ENCODE data around the gene DPAGT1.

Gene DPAGT1

GRCh38 chr11:119115484-119116234, 14.0 kb upstream of the DPAGT1 start:
- no peaks in the 10 kb centered on the region for H3K36me3 ChIP-seq (ENCODE audit: insufficient read depth, low read length)
- no peak overlapping the region for H3K27ac ChIP-seq (ENCODE audit: low read depth, low read length)
- no peaks in the 10 kb centered on the region for H3K79me2 ChIP-seq (ENCODE audit: control insufficient read depth, insufficient read depth, low read length, unreplicated experiment)
- peaks cover 8% of the 10 kb centered on the region for H3K4me1 ChIP-seq (ENCODE audit: control insufficient read depth, insufficient read depth, low read length, unreplicated experiment)
- no peak overlapping the region for H3K4me3 ChIP-seq (ENCODE audit: low read depth, low read length)
- no peak overlapping the region for H2AFZ ChIP-seq (ENCODE audit: low read length, unreplicated experiment)
- no peaks in the 10 kb centered on the region for H3K27me3 ChIP-seq (ENCODE audit: insufficient read depth, low read length)

- Histone ChIP-seq H3K79me2 (ENCODE audit: control insufficient read depth, insufficient read depth, low read length, unreplicated experiment) (peaks cover 6% of the 10 kb centered on the region), H3K36me3 (ENCODE audit: insufficient read depth, low read length) (no peaks in the 10 kb centered on the region), H2AFZ (ENCODE audit: low read length, unreplicated experiment) (no peak overlapping the region)
Observed at GRCh38 chr11:119114351-119114750, 12.7 kb upstream of the DPAGT1 start.

GRCh38 chr11:119113716-119114115, 12.1 kb upstream of the DPAGT1 start:
- Histone ChIP-seq H3K79me2 (ENCODE audit: control insufficient read depth, insufficient read depth, low read length, unreplicated experiment) (peaks cover 11% of the 10 kb centered on the region), H3K4me1 (ENCODE audit: control insufficient read depth, insufficient read depth, low read length, unreplicated experiment) (peaks cover 7% of the 10 kb centered on the region), H3K4me3 (ENCODE audit: low read depth, low read length) (no peak overlapping the region), H3K36me3 (ENCODE audit: insufficient read depth, low read length) (no peaks in the 10 kb centered on the region), H2AFZ (ENCODE audit: low read length, unreplicated experiment) (no peak overlapping the region), H3K27me3 (ENCODE audit: insufficient read depth, low read length) (no peaks in the 10 kb centered on the region), H3K27ac (ENCODE audit: low read depth, low read length) (no peak overlapping the region)

More at GRCh38 chr11:119114351-119114750, 12.7 kb upstream of the DPAGT1 start:
- Histone ChIP-seq H3K27me3 (ENCODE audit: insufficient read depth, low read length) (no peaks in the 10 kb centered on the region), H3K4me3 (ENCODE audit: low read depth, low read length) (no peak overlapping the region), H3K27ac (ENCODE audit: low read depth, low read length) (no peak overlapping the region), H3K4me1 (ENCODE audit: control insufficient read depth, insufficient read depth, low read length, unreplicated experiment) (peaks cover 4% of the 10 kb centered on the region)

GRCh38 chr11:119112314-119113020, 10.8 kb upstream of the DPAGT1 start:
- no peaks in the 10 kb centered on the region for H3K36me3 ChIP-seq (ENCODE audit: insufficient read depth, low read length)

GRCh38 chr11:119111361-119111925, 9.8 kb upstream of the DPAGT1 start:
- H3K27ac ChIP-seq (ENCODE audit: low read depth, low read length) = no peak overlapping the region
- H3K27me3 ChIP-seq (ENCODE audit: insufficient read depth, low read length) = no peaks in the 10 kb centered on the region
- peaks cover 24% of the 10 kb centered on the region for H3K79me2 ChIP-seq (ENCODE audit: control insufficient read depth, insufficient read depth, low read length, unreplicated experiment)
- peaks cover 19% of the 10 kb centered on the region for H3K4me1 ChIP-seq (ENCODE audit: control insufficient read depth, insufficient read depth, low read length, unreplicated experiment)
- no peaks in the 10 kb centered on the region for H3K36me3 ChIP-seq (ENCODE audit: insufficient read depth, low read length)
- no peak overlapping the region for H2AFZ ChIP-seq (ENCODE audit: low read length, unreplicated experiment)
- H3K4me3 ChIP-seq (ENCODE audit: low read depth, low read length) = no peak overlapping the region

More at GRCh38 chr11:119112314-119113020, 10.8 kb upstream of the DPAGT1 start:
- Histone ChIP-seq H3K4me1 (ENCODE audit: control insufficient read depth, insufficient read depth, low read length, unreplicated experiment) (peaks cover 14% of the 10 kb centered on the region), H2AFZ (ENCODE audit: low read length, unreplicated experiment) (no peak overlapping the region), H3K79me2 (ENCODE audit: control insufficient read depth, insufficient read depth, low read length, unreplicated experiment) (peaks cover 22% of the 10 kb centered on the region), H3K27me3 (ENCODE audit: insufficient read depth, low read length) (no peaks in the 10 kb centered on the region), H3K27ac (ENCODE audit: low read depth, low read length) (no peak overlapping the region), H3K4me3 (ENCODE audit: low read depth, low read length) (no peak overlapping the region)

- Histone ChIP-seq H3K27me3 (ENCODE audit: insufficient read depth, low read length) (no peaks in the 10 kb centered on the region), H3K79me2 (ENCODE audit: control insufficient read depth, insufficient read depth, low read length, unreplicated experiment) (peaks cover 24% of the 10 kb centered on the region), H3K36me3 (ENCODE audit: insufficient read depth, low read length) (no peaks in the 10 kb centered on the region), H3K4me1 (ENCODE audit: control insufficient read depth, insufficient read depth, low read length, unreplicated experiment) (peaks cover 25% of the 10 kb centered on the region), H3K27ac (ENCODE audit: low read depth, low read length) (no peak overlapping the region), H3K4me3 (ENCODE audit: low read depth, low read length) (no peak overlapping the region), H2AFZ (ENCODE audit: low read length, unreplicated experiment) (no peak overlapping the region)
Observed at GRCh38 chr11:119110439-119110838, 8.8 kb upstream of the DPAGT1 start.

- Histone ChIP-seq H3K4me3 (ENCODE audit: low read depth, low read length) (no peak overlapping the region), H3K27ac (ENCODE audit: low read depth, low read length) (no peak overlapping the region), H3K4me1 (ENCODE audit: control insufficient read depth, insufficient read depth, low read length, unreplicated experiment) (peaks cover 25% of the 10 kb centered on the region), H3K79me2 (ENCODE audit: control insufficient read depth, insufficient read depth, low read length, unreplicated experiment) (peaks cover 24% of the 10 kb centered on the region), H3K36me3 (ENCODE audit: insufficient read depth, low read length) (no peaks in the 10 kb centered on the region), H2AFZ (ENCODE audit: low read length, unreplicated experiment) (no peak overlapping the region), H3K27me3 (ENCODE audit: insufficient read depth, low read length) (no peaks in the 10 kb centered on the region)
Observed at GRCh38 chr11:119109843-119110242, 8.2 kb upstream of the DPAGT1 start.

- H3K4me3 ChIP-seq (ENCODE audit: low read depth, low read length) = peak overlapping the region; percentile 98
- H3K27ac ChIP-seq (ENCODE audit: low read depth, low read length) = no peak overlapping the region
- H3K36me3 ChIP-seq (ENCODE audit: insufficient read depth, low read length) = no peaks in the 10 kb centered on the region
Observed at GRCh38 chr11:119108857-119109221, 7.2 kb upstream of the DPAGT1 start.

GRCh38 chr11:119108146-119108856, 6.6 kb upstream of the DPAGT1 start:
- no peak overlapping the region for H2AFZ ChIP-seq (ENCODE audit: low read length, unreplicated experiment)
- no peaks in the 10 kb centered on the region for H3K27me3 ChIP-seq (ENCODE audit: insufficient read depth, low read length)
- H3K79me2 ChIP-seq (ENCODE audit: control insufficient read depth, insufficient read depth, low read length, unreplicated experiment) = peaks cover 24% of the 10 kb centered on the region
- H3K27ac ChIP-seq (ENCODE audit: low read depth, low read length) = no peak overlapping the region
- H3K36me3 ChIP-seq (ENCODE audit: insufficient read depth, low read length) = no peaks in the 10 kb centered on the region
- H3K4me3 ChIP-seq (ENCODE audit: low read depth, low read length) = peak overlapping the region; percentile 98
- H3K4me1 ChIP-seq (ENCODE audit: control insufficient read depth, insufficient read depth, low read length, unreplicated experiment) = peaks cover 29% of the 10 kb centered on the region

More at GRCh38 chr11:119108857-119109221, 7.2 kb upstream of the DPAGT1 start:
- Histone ChIP-seq H3K27me3 (ENCODE audit: insufficient read depth, low read length) (no peaks in the 10 kb centered on the region), H3K79me2 (ENCODE audit: control insufficient read depth, insufficient read depth, low read length, unreplicated experiment) (peaks cover 24% of the 10 kb centered on the region), H2AFZ (ENCODE audit: low read length, unreplicated experiment) (no peak overlapping the region), H3K4me1 (ENCODE audit: control insufficient read depth, insufficient read depth, low read length, unreplicated experiment) (peaks cover 25% of the 10 kb centered on the region)

GRCh38 chr11:119107538-119108145, 6.0 kb upstream of the DPAGT1 start:
- Histone ChIP-seq H3K27me3 (ENCODE audit: insufficient read depth, low read length) (no peaks in the 10 kb centered on the region), H2AFZ (ENCODE audit: low read length, unreplicated experiment) (peak overlapping the region; percentile 85), H3K79me2 (ENCODE audit: control insufficient read depth, insufficient read depth, low read length, unreplicated experiment) (peaks cover 24% of the 10 kb centered on the region), H3K36me3 (ENCODE audit: insufficient read depth, low read length) (no peaks in the 10 kb centered on the region), H3K4me1 (ENCODE audit: control insufficient read depth, insufficient read depth, low read length, unreplicated experiment) (peaks cover 30% of the 10 kb centered on the region), H3K4me3 (ENCODE audit: low read depth, low read length) (peak overlapping the region; percentile 98), H3K27ac (ENCODE audit: low read depth, low read length) (no peak overlapping the region)

All from ACC112 (cell line).